HG03432 (cell line): ENCODE results near the gene PCBD2.
"Not testable (repeated sequence)": the region's sequence is repeated elsewhere in the genome, so short reads cannot be mapped to it uniquely, and the experiment has no call there.

ENCODE experiments used
- ATAC-seq: cut with Tn5 transposase; IDR thresholded peaks from one replicate; pipeline ENCODE4 v1.9.1; 2021; ENCODE audit warnings: mild to moderate bottlenecking, moderate library complexity; ENCODE audit not compliant: unreplicated experiment

PCBD2 gene

GRCh38 chr5:134957920-134958608 is 53.1 kb downstream of the PCBD2 start:
- no peak for ATAC-seq

DNA sequence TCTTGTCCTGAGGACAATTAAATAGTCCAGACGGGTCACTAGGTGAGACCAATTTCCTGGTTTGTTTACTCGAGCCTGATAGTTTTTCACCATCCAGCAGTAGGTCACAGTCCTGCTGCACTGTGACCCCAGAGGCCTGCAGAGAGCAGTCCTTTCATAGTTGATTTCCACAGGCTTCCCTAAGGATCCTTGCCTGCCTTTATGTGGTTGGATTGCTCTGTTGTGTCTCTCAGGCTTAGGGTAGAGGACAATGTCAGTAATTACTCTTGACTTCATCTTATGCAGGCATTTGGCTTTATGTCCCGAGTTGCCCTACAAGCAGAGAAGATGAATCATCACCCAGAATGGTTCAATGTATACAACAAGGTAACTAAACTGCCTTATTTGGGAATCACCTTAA is 53.8 kb downstream of the PCBD2 start:
- ATAC-seq, result no peak

DNA sequence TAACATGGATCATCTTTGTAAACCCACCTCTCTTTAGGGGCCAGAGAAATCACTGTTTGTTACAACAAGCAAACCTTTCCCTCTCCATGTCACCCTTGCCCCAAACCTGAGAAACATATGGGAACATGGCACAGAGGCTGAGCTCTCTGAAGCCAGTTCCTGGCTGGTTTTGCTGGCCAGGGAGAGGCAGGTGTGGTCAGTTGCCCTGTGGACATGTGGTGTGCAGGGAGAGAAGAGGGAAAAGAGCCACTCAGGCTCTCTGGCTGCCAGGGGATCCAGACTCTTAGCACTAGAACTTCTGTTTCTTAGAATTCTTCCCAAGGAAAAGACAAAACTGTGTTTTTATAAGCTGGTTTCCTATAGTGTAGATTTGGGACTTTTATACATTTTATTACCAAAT is 58.2 kb downstream of the PCBD2 start:
- no peak for ATAC-seq

DNA sequence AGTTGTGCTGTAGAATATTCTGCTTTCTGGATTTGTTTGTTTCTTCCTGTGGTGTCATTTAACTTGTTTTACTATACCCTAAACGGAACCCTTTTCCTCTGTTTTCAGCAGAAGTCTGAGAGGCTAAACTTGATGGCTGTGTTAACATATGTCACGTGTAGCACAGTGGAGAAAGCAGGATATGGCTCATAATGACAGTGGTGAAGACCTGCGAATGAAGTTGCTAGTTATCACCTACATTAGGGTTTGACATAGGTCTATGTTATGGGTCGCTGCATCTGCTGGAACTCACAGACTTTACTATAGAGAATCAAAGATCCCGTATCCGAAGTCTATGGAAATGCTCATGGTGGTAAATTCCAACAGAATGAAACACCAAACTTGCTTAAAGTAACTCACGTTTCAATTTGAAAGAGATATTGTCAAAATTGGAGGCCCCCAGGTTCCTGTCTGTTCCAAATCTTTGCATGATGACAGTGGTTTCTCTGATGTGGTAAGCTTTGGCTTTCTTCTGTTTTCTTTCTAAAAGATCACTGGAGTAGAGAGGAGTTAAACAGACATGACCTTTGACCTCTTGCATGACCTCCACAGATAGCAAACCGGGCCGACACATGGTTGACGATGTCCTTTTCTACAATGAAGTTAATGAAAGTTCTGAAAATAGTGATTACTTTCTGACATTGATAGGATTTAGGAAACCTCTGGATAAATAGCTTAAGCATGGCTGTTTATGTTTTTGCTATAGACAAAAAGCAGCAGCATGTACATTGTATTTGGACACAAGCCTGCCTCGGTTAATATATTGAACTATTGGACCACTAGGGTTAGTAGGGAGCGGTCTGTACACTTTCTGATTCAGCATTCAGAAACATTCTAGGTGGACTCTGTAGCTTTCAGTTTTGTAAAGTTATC is 59.7 kb downstream of the PCBD2 start:
- no peak for ATAC-seq

DNA sequence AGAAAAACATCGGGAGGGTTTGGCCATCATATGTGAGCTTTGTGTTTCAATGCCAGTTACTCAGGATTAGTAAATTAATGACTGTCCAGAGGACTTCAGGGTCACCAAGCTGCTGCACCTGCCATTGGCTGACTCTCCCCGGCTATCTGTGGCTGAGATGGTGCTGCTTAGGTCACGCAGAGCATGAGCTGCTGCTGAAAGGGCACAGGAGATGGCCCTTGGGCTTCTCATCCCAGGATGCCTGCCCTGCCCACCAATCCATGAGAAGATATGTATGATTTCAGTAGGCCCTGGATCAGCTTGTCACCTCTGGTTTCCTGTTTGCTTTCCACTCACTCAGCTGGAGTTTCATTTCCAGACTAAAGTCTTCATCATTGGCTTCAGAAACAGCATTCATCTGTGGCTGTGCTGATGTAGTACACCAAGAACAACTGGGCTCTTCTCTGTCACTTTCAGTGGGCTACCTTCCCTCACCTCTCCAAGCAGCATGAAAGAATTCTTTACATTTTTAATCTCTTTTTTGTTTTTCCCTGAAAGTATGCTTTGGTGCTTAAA is 60.4 kb downstream of the PCBD2 start:
- no peak for ATAC-seq

GRCh38 chr5:134967607-134968006 is 62.7 kb downstream of the PCBD2 start, which contains the start of gene CATSPER3:
Gene CATSPER3 (plus strand): TSS chr5:134967907. CDS start chr5:134967992, 85 bp downstream.
- ATAC-seq, result no peak

DNA sequence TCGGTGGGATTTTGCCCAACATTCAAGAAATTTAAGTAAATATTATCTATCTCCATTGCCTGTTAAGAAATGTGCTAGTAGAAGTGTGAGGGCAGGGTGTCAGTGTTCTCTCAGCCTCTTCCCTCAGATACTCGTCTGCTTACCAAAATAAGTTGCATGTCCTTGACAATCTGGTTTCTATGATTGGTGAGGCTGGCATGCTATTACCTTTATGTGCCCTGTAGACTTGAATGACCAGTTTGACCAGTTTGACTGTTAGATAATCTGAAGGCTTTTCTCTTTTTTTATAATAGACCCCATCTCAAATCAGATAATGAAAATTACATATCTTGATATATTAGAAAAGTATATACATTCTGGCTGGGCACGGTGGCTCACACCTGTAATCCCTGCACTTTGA is 63.1 kb downstream of the PCBD2 start:
- no peak for ATAC-seq

DNA sequence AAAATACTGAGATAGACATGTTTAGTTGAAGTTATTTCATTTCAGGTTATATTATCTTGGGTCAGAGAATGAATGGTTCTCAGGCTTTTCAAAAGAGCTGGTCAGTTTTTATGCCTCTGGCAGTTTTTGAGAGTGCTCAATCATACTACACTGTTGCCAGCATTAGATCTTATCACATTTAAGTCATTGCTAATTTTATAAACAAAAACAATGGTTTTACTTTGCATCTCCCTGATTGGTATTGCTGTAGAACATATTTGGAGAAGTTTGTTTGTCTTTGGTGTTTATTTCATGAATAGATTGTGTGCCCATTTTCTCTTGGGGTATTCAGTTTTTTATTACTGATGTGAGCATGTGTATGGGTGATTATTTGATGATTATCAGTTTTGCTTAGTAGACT is 64.2 kb downstream of the PCBD2 start:
- ATAC-seq, result no peak

GRCh38 chr5:134975078-134975715 is 70.3 kb downstream of the PCBD2 start:
- ATAC-seq, result no peak

- no peak for ATAC-seq
Measured at GRCh38 chr5:134975843-134976242, 70.9 kb downstream of the PCBD2 start.

DNA sequence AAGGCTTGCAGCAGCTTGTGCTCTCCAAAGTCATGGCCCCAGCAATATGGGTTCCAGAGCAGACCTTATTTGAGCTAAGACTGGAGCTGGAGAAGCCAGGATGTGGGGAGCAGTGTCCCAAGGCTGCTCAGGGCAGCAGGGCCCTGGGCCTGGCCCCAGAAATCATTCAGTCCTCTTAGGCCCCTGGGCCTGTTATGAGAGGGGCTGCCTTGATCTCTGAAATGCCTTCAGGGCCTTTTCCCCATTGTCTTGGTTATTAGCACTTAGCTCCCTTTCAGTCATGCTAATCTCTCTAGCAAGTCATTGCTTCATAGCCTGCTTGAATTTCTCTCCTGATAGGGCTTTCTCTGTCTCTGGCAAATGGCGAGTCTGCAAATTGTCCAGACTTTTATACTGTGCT is 71.9 kb downstream of the PCBD2 start:
- no peak for ATAC-seq

GRCh38 chr5:134979416-134979815 is 74.5 kb downstream of the PCBD2 start:
- no peak for ATAC-seq

DNA sequence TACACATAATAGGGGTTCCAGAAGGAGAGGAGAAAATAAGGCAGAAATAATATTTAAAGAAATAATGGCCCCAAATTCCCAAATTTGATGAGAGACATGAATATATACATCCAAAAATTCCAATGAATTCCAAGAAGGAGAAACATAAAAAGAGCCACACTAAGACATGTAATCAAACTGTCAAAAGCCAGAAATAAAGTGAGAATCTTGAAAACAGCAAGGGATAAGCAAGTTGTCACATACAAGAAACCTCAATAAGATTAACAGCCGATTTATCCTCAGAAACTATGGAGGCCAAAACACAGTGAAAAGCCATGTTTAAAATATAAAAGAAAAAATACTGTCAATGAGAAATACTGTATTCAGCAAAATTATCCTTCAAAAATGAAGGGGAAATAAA is 77.3 kb downstream of the PCBD2 start:
- ATAC-seq, result no peak

- ATAC-seq, result no peak
Measured at GRCh38 chr5:134989266-134989830, 84.4 kb downstream of the PCBD2 start.

DNA sequence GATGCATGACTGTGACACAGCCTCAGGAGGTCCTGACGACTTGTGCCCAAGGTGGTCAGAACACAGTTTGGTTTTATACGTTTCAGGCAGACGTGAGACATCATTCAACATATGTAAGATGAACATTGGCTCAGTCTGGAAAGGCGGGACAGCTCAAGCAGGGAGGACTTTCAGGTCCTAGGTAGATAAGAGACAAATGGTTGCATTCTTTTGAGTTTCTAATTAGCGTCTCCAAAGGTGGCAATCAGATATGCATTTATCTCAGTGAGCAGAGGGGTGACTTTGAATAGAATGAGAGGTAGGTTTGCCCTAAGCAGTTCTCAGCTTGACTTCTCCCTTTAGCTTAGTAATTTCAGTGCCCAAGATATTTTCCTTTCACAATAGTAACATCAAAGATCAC is 85.3 kb downstream of the PCBD2 start:
- not testable (repeated sequence) for ATAC-seq

DNA sequence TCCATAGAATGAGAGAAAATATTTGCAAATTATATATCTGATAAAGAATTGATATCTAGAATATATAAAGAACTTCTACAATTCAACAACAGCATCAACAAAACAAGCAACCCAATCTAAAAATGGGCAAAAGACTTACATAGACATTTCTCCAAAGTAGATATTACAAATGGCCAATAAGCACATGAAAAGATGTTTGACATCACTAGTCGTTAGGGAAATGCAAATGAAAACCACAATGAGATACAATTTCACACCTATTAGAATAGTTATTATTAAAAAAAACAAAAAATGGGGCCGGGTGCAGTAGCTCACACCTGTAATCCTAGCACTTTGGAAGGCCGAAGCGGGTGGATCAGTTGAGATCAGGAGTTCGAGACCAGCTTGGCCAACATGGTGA is 87.2 kb downstream of the PCBD2 start:
- ATAC-seq, result no peak

GRCh38 chr5:134993161-134993560 is 88.2 kb downstream of the PCBD2 start:
- no peak for ATAC-seq

DNA sequence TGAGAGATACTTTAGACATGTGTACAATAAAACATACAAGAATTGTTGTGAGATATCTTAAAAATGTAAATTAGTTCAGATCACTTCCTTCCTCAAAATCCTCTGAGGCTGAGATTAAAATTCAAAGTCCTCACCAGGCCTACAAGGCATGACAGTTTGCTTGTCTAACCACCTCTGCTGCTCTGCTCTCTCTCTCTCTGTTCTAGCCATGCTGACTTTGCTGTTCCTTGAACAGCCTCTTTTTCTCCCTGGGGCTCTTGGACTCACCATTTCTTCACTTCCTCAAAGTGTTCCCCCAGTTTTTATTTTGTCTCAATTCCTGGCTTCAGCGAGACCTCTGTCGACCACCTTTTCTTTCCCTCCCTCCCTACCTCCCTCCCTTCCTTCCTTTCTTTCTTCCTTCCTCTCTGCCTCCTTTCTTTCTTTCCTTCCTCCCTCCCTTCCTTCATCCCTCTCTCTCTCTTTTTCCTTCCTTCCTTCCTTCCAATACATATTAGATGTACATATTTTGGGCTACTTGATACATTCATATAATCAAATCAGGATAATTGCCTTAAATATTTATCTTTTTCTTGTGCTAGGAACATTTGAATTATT is 89.7 kb downstream of the PCBD2 start:
- ATAC-seq, result no peak

GRCh38 chr5:134995850-134996402 is 91.0 kb downstream of the PCBD2 start:
- ATAC-seq, result no peak

DNA sequence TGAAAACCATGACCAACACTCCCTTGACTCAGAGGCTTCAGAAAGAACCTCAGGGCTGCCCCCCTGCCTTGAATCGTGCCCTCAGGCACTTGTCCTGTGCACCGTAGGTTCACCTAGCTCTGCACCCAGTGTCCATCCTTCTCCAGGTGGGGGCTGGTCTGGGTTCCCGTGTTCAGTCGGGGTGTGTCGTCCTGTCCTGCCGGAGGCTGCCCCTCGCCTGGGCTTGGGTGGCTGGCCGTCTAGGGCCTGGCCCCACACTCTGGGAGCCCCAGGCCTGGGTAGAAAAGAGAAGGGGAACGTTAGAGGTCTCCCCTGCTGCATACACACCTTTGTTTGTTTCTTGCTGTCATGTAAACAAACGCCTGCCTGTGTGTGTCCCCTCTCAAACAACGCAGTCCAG is 92.1 kb downstream of the PCBD2 start:
- no peak for ATAC-seq
